Vagina (tissue), 2 donors: Measurements from ENCODE around the gene MRGPRX4. TPM values are rescaled to one million over a fixed set of nuclear protein-coding genes. Genes with fewer than 3 reads are reported as not detected.
"Not testable (repeated sequence)": the region's sequence is repeated elsewhere in the genome, so short reads cannot be mapped to it uniquely, and the experiment has no call there.

ENCODE experiments used
- DNase-seq, 2 donors: peaks; one replicate each; pipeline ENCODE4 v3.0.0-alpha.2; 2017; ENCODE audit errors: extremely low spot score in 2 of 2
- H3K27ac ChIP-seq: fragments of 200-600 bp; sonication (generic); one replicate; pipeline ENCODE4 v1.5.1; 2019
- H3K27me3 ChIP-seq: fragments of 200-600 bp; sonication (generic); one replicate; pipeline ENCODE4 v1.5.1; 2019
- H3K36me3 ChIP-seq, 2 donors: fragments of 200-600 bp; sonication (generic); one replicate each; pipeline ENCODE4 v1.5.1; 2017 to 2019
- H3K4me1 ChIP-seq: fragments of 200-600 bp; sonication (generic); one replicate; pipeline ENCODE4 v1.5.1; 2019
- H3K4me3 ChIP-seq, 2 donors: fragments of 200-600 bp; sonication (generic); 1 replicate in 1 of 2; 2 replicates in 1 of 2; pipeline ENCODE4 v1.5.1; 2016 to 2019
- H3K9me3 ChIP-seq: fragments of 200-600 bp; sonication (generic); one replicate; pipeline ENCODE4 v1.5.1; 2019
- POLR2A ChIP-seq, 2 donors: fragments of 450-650 bp; IDR thresholded peaks; one replicate each; pipeline ENCODE4 v1.6.1; 2017; ENCODE audit warnings: antibody characterized with exemption in 2 of 2, mild to moderate bottlenecking in 2 of 2, moderate library complexity in 2 of 2
- POLR2AphosphoS5 ChIP-seq, 2 donors: sonication (generic); formaldehyde crosslinking; IDR thresholded peaks; one replicate each; pipeline ENCODE4 v1.9.0; 2017; ENCODE audit warnings: antibody characterized with exemption in 2 of 2, mild to moderate bottlenecking in 2 of 2, low read depth in 1 of 2; ENCODE audit not compliant: insufficient read depth in 1 of 2
- intact Hi-C: fragments of 100-400 bp; cut with DNase I; formaldehyde crosslinking; loops from one replicate; pipeline ENCODE4 v1.15.1; 2023
- total RNA-seq: library from RNA; depleted of rRNA; stranded (reverse); fragments of >200 nt; gene quantifications from one replicate; pipeline ENCODE4 v1.2.3, GENCODE V29; 2016
- TF ChIP-seq, protein P1 (sequence below), 3 experiments: fragments of 450-650 bp in 2 of 3; fragments of 200-600 bp in 1 of 3; sonication (generic) in 1 of 3; IDR thresholded peaks; one replicate each; pipeline ENCODE4 v1.5.1; 2017 to 2019; ENCODE audit warnings: antibody characterized with exemption in 3 of 3, mild to moderate bottlenecking in 2 of 3, moderate library complexity in 2 of 3

The MRGPRX4 gene
- not detected for total RNA-seq

DNA sequence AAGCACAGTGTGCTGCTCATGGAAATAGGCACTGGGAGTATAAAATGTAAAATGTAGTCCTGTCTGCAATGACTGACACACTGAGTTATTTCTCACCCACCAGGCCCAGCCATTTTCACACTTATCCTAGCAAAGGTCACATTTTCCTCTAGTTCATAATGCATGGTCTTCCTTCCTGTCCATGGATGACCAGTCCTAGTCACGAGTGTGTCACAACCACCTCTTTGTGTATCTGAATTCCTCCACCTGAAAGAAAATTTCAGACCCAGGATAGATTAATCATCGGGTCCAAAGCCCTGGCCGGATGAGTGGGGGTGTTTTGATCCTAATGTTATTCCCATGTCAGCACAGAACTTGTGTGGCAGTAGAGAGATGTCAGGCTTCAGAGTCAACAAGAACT, at the start of gene MRGPRX4:
TSS of gene MRGPRX4 (plus strand) at position 172 of the 400 bp plus-strand sequence. CDS start 420 bp downstream, outside the sequence.
- DNase-seq, result no peak
- Histone ChIP-seq H3K36me3 (no peaks in the 10 kb centered on the region), H3K4me3 (no peak within 1 kb of the TSS), H3K27me3 (no peaks in the 10 kb centered on the region), H3K27ac (no peak within 1 kb of the TSS), H3K9me3 (no peaks in the 10 kb centered on the region), H3K4me1 (no peaks in the 10 kb centered on the region)
- intact Hi-C loops, result no loop called here
- TF ChIP-seq POLR2AphosphoS5 (IDR thresholded peaks at IDR 0.05; ENCODE audit: insufficient read depth in 1 of 2, low read depth in 1 of 2), result no peak
- TF ChIP-seq POLR2A (IDR thresholded peaks at IDR 0.05), result no peak
- TF ChIP-seq, protein P1, sequence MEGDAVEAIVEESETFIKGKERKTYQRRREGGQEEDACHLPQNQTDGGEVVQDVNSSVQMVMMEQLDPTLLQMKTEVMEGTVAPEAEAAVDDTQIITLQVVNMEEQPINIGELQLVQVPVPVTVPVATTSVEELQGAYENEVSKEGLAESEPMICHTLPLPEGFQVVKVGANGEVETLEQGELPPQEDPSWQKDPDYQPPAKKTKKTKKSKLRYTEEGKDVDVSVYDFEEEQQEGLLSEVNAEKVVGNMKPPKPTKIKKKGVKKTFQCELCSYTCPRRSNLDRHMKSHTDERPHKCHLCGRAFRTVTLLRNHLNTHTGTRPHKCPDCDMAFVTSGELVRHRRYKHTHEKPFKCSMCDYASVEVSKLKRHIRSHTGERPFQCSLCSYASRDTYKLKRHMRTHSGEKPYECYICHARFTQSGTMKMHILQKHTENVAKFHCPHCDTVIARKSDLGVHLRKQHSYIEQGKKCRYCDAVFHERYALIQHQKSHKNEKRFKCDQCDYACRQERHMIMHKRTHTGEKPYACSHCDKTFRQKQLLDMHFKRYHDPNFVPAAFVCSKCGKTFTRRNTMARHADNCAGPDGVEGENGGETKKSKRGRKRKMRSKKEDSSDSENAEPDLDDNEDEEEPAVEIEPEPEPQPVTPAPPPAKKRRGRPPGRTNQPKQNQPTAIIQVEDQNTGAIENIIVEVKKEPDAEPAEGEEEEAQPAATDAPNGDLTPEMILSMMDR (IDR thresholded peaks at IDR 0.05), result no peak

DNA sequence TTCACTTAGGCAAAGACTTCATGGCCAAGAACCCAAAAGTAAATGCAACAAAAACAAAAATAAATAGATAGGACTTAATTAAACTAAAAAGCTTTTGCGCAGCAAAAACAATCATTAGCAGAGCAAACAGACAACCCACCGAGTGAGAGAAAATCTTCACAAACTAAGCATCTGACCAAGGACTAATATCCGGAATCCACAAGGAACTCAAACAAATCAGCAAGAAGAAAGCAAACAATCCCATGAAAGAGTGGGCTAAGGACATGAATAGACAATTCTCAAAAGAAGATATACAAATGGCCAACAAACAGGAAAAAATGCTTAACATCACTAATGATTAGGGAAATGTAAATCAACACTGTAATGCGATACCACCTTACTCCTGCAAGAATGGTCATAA, 41.5 kb upstream of the MRGPRX4 start:
- intact Hi-C loops, H3K4me3 ChIP-seq, H3K27ac ChIP-seq, H3K36me3 ChIP-seq, DNase-seq, H3K9me3 ChIP-seq, H3K27me3 ChIP-seq, H3K4me1 ChIP-seq: not testable (repeated sequence)

DNA sequence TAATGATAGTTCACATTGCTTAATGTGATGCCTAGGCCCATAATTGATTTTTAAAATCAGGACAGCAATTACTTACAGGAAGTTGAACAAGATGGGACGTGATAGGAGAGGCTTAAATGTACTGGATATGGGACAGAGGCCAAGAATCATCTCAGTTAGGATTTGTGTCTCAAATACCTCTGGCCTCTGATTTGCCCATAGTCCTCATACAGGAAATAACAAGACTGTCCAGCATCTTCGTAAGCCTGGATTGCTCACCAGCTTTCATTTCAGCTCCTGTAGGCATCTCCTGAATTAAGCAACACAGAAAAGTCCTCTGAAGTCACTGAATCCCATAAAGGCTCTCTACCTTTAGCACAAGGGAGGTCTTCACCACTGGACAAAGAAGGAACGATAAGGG, 40.3 kb upstream of the MRGPRX4 start, which contains the start of gene MRGPRX3:
TSS of gene MRGPRX3 (plus strand) at position 231 of the 400 bp plus-strand sequence. CDS start 4,632 bp downstream, outside the sequence.
- no peaks in the 10 kb centered on the region for H3K36me3 ChIP-seq
- DNase-seq, result no peak
- intact Hi-C loops, result no loop called here
- H3K4me3 ChIP-seq, result no peak within 1 kb of the TSS
- no peaks in the 10 kb centered on the region for H3K4me1 ChIP-seq
- no peak within 1 kb of the TSS for H3K27ac ChIP-seq
- no peaks in the 10 kb centered on the region for H3K9me3 ChIP-seq
- TF ChIP-seq POLR2AphosphoS5 (IDR thresholded peaks at IDR 0.05; ENCODE audit: insufficient read depth in 1 of 2, low read depth in 1 of 2), result no peak
- no peak for TF ChIP-seq POLR2A (IDR thresholded peaks at IDR 0.05)
- TF ChIP-seq, protein P1 (IDR thresholded peaks at IDR 0.05), result no peak
- H3K27me3 ChIP-seq, result no peaks in the 10 kb centered on the region

DNA sequence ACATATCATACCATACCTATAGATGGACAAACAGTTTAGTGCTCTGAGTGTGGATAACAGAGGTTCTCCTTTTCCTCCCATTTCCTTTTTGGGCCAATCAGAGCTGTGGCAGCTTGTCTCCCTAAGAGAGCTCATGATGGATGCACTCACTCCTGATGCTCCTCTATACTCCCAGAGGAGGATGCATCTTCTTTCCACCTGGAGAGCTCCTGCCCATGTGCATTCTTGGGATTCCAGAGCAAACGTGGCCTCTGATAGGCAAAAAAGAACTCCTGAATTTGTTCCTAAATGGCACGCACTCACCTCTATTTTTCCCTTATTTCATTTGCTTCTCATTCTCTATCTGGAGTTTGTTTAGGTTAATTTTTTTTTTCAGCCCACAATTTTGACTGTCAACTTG, 37.3 kb upstream of the MRGPRX4 start:
- Histone ChIP-seq H3K27me3 (no peaks in the 10 kb centered on the region), H3K36me3 (no peaks in the 10 kb centered on the region), H3K9me3 (no peaks in the 10 kb centered on the region), H3K27ac (no peak overlapping the region), H3K4me3 (no peak overlapping the region), H3K4me1 (no peaks in the 10 kb centered on the region)
- TF ChIP-seq POLR2AphosphoS5 (IDR thresholded peaks at IDR 0.05; ENCODE audit: insufficient read depth in 1 of 2, low read depth in 1 of 2) (no peak), POLR2A (IDR thresholded peaks at IDR 0.05) (no peak)
- TF ChIP-seq, protein P1 (IDR thresholded peaks at IDR 0.05), result no peak
- DNase-seq, result no peak
- intact Hi-C loops, result no loop called here

DNA sequence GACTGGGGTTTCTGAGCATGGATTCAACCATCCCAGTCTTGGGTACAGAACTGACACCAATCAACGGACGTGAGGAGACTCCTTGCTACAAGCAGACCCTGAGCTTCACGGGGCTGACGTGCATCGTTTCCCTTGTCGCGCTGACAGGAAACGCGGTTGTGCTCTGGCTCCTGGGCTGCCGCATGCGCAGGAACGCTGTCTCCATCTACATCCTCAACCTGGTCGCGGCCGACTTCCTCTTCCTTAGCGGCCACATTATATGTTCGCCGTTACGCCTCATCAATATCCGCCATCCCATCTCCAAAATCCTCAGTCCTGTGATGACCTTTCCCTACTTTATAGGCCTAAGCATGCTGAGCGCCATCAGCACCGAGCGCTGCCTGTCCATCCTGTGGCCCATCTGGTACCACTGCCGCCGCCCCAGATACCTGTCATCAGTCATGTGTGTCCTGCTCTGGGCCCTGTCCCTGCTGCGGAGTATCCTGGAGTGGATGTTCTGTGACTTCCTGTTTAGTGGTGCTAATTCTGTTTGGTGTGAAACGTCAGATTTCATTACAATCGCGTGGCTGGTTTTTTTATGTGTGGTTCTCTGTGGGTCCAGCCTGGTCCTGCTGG, 35.3 kb upstream of the MRGPRX4 start:
- no peak for TF ChIP-seq POLR2AphosphoS5 (IDR thresholded peaks at IDR 0.05; ENCODE audit: insufficient read depth in 1 of 2, low read depth in 1 of 2)
- no peak for TF ChIP-seq POLR2A (IDR thresholded peaks at IDR 0.05)
- TF ChIP-seq, protein P1 (IDR thresholded peaks at IDR 0.05), result no peak
- Histone ChIP-seq H3K27me3 (no peaks in the 10 kb centered on the region), H3K4me3 (no peak overlapping the region), H3K27ac (no peak overlapping the region), H3K4me1 (no peaks in the 10 kb centered on the region), H3K9me3 (no peaks in the 10 kb centered on the region), H3K36me3 (no peaks in the 10 kb centered on the region)
- DNase-seq, result no peak
- intact Hi-C loops, result no loop called here
